Spleen (tissue), 7 donors: ENCODE data around the gene ZC3H7B.

ENCODE experiments used
- CTCF ChIP-seq, 11 experiments: fragments of 200-600 bp in 7 of 11; fragments of 450-650 bp in 4 of 11; sonication (generic) in 4 of 11; IDR thresholded peaks in 8 of 11; conservative IDR thresholded peaks in 3 of 11; 1 replicate in 7 of 11; 2 replicates in 4 of 11; pipeline versions ENCODE4 v1.4.0 to v1.8.0; 2016 to 2021; ENCODE audit warnings: antibody characterized with exemption in 11 of 11, inconsistent platforms in 4 of 11, mild to moderate bottlenecking in 1 of 11
- POLR2A ChIP-seq, 3 donors: fragments of 450-650 bp; IDR thresholded peaks; one replicate each; pipeline ENCODE4 v1.5.1; 2017; ENCODE audit warnings: antibody characterized with exemption in 3 of 3, mild to moderate bottlenecking in 1 of 3
- POLR2AphosphoS5 ChIP-seq, 3 donors: sonication (generic); formaldehyde crosslinking; IDR thresholded peaks; one replicate each; pipeline ENCODE4 v1.5.1; 2017; ENCODE audit warnings: antibody characterized with exemption in 3 of 3
- donor health status: DM: no; HTN: no; CAD: no; lungs with moderate emphysema.
- donor health status: DM: no; HTN: no; CAD: no.
- donor health status: DM: no; HTN: no; CAD: no.

DNA sequence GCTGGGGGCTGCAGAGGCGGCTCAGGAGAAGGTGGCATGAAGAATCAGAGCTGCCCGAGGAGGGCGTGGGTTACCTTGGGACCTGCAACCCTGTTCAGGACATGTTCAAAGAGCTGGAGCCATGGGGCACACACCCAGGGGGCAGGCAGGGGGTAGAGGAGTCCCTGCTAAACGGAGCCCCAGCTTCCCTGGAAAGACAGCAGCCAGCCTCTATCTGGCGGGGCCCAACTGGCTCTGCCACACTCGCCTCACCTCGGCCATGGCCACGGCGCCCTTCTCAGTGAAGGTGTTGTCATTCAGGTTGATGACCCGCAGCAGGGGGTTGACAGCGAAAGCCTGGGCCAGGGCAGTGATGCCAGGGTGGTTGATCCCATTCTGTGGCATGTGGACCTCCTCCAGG lies 43.6 kb upstream of the ZC3H7B start:
- TF ChIP-seq CTCF (IDR thresholded peaks at IDR 0.05 in 8 of 11, conservative IDR thresholded peaks at IDR 0.05 in 3 of 11) (no peak), POLR2A (IDR thresholded peaks at IDR 0.05) (no peak), POLR2AphosphoS5 (IDR thresholded peaks at IDR 0.05) (peak in 1 of 3 donors; percentile 17)
